ENCODE results near the gene RAI1. TPM values are rescaled to one million over a fixed set of nuclear protein-coding genes. Genes with fewer than 3 reads are reported as not detected.

Gene RAI1
- total and polyA plus RNA-seq, 2 of the 13 experiments (the other 11 are each of a cell fraction or from before 2014, with no cell fraction given) = 3.4 to 5.2 TPM

DNA sequence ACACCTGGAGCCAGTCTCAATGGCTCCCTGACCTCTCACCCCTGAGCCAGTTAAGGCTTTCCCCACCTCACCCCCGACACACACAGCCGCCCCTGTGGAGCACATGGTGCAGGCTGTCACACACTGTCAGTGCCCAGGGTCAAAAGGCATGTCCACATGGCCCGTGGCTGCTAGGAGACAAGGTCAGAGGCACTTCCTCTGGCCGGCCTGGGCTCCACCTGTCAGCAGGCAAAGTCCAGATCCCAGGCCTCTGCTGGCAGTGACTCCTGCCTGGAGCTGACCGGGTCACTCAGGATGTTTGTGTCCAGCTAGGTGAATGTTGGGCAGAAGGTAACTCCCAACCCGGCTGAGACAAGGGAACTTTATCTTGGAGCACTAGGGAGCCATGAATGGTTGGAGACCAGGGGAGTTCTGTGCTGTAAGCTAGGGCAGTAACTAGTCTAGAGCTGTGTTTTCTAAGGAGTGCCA lies 149.5 kb downstream of the RAI1 start (continued):
- TF ChIP-seq DZIP1 (CRISPR knock-in tag; IDR thresholded peaks at IDR 0.05) (no peak), ZNF274 (CRISPR knock-in tag; IDR thresholded peaks at IDR 0.05) (no peak), CENPBD1 (CRISPR knock-in tag; IDR thresholded peaks at IDR 0.05; ENCODE audit: borderline replicate concordance, low read depth) (no peak), ZNF83 (CRISPR knock-in tag; IDR thresholded peaks at IDR 0.05; ENCODE audit: borderline replicate concordance) (no peak), RERE (CRISPR knock-in tag; IDR thresholded peaks at IDR 0.05; ENCODE audit: low read depth) (peak; percentile 67; the same call in 1 of the 2 replicates), ZNF264 (CRISPR knock-in tag; IDR thresholded peaks at IDR 0.05) (peak; percentile 95; the same call in 1 of the 2 replicates), RBM39 (IDR thresholded peaks at IDR 0.05; ENCODE audit: low read depth, low read length, poor library complexity, severe bottlenecking) (no peak), PHF8 (CRISPR knock-in tag; IDR thresholded peaks at IDR 0.05) (0 out of 2 replicates have a peak, but pooled peaks have one; percentile 44), KDM4B (CRISPR knock-in tag; IDR thresholded peaks at IDR 0.05) (peak; percentile 51; the same call in 1 of the 2 replicates)
- TF ChIP-seq, protein P1, sequence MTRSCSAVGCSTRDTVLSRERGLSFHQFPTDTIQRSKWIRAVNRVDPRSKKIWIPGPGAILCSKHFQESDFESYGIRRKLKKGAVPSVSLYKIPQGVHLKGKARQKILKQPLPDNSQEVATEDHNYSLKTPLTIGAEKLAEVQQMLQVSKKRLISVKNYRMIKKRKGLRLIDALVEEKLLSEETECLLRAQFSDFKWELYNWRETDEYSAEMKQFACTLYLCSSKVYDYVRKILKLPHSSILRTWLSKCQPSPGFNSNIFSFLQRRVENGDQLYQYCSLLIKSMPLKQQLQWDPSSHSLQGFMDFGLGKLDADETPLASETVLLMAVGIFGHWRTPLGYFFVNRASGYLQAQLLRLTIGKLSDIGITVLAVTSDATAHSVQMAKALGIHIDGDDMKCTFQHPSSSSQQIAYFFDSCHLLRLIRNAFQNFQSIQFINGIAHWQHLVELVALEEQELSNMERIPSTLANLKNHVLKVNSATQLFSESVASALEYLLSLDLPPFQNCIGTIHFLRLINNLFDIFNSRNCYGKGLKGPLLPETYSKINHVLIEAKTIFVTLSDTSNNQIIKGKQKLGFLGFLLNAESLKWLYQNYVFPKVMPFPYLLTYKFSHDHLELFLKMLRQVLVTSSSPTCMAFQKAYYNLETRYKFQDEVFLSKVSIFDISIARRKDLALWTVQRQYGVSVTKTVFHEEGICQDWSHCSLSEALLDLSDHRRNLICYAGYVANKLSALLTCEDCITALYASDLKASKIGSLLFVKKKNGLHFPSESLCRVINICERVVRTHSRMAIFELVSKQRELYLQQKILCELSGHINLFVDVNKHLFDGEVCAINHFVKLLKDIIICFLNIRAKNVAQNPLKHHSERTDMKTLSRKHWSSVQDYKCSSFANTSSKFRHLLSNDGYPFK (CRISPR knock-in tag; IDR thresholded peaks at IDR 0.05; ENCODE audit: borderline replicate concordance) = peak; percentile 65; the same call in 1 of the 2 replicates
- TF ChIP-seq, protein P2, sequence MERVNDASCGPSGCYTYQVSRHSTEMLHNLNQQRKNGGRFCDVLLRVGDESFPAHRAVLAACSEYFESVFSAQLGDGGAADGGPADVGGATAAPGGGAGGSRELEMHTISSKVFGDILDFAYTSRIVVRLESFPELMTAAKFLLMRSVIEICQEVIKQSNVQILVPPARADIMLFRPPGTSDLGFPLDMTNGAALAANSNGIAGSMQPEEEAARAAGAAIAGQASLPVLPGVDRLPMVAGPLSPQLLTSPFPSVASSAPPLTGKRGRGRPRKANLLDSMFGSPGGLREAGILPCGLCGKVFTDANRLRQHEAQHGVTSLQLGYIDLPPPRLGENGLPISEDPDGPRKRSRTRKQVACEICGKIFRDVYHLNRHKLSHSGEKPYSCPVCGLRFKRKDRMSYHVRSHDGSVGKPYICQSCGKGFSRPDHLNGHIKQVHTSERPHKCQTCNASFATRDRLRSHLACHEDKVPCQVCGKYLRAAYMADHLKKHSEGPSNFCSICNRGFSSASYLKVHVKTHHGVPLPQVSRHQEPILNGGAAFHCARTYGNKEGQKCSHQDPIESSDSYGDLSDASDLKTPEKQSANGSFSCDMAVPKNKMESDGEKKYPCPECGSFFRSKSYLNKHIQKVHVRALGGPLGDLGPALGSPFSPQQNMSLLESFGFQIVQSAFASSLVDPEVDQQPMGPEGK (CRISPR knock-in tag; IDR thresholded peaks at IDR 0.05) = peak; percentile 82
- TF ChIP-seq, protein P3, sequence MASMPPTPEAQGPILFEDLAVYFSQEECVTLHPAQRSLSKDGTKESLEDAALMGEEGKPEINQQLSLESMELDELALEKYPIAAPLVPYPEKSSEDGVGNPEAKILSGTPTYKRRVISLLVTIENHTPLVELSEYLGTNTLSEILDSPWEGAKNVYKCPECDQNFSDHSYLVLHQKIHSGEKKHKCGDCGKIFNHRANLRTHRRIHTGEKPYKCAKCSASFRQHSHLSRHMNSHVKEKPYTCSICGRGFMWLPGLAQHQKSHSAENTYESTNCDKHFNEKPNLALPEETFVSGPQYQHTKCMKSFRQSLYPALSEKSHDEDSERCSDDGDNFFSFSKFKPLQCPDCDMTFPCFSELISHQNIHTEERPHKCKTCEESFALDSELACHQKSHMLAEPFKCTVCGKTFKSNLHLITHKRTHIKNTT (CRISPR knock-in tag; IDR thresholded peaks at IDR 0.05) = no peak

Data from HepG2 (cell line).